ENCODE results near the gene SLC16A12.
"Not testable (repeated sequence)": the region's sequence is repeated elsewhere in the genome, so short reads cannot be mapped to it uniquely, and the experiment has no call there.

GRCh38 chr10:89444819-89445218 is 90.6 kb downstream of the SLC16A12 start:
- not testable (repeated sequence) for TF ChIP-seq CTCF, POLR2A (IDR thresholded peaks at IDR 0.05)
